ENCODE data around the gene RAB33B.
"Not testable (repeated sequence)": the region's sequence is repeated elsewhere in the genome, so short reads cannot be mapped to it uniquely, and the experiment has no call there.

RAB33B gene

GRCh38 chr4:139454111-139455045 lies at the start of gene RAB33B:
TSS of gene RAB33B (plus strand) at chr4:139454121. CDS start at chr4:139454196, 75 bp downstream.
- no peak for DNase-seq (ENCODE audit: low read depth in 2 of 2)

DNA sequence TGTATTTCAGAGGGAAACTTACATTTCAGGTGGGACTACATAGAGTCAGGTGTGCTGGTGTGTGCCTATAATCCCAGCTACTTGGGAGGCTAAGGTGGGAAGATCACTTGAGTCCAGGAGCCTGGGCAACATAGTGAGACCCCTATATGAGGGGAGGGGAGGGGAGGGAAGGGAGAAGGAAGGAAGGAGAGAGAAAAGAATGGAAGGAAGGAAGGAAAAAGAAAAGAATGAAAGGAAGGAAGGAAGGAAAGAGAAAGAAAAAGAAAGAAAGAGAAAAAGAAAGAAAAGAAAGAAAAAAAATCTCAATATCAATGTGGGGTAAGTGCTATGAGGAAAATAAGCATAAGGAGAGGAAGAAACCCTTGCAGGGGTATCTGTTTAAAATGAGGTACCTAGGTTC lies 43.6 kb upstream of the RAB33B start:
- DNase-seq (ENCODE audit: low read depth in 2 of 2): no peak

- DNase-seq (ENCODE audit: low read depth in 2 of 2): not testable (repeated sequence)
Measured at GRCh38 chr4:139414671-139415210, 39.2 kb upstream of the RAB33B start.

DNA sequence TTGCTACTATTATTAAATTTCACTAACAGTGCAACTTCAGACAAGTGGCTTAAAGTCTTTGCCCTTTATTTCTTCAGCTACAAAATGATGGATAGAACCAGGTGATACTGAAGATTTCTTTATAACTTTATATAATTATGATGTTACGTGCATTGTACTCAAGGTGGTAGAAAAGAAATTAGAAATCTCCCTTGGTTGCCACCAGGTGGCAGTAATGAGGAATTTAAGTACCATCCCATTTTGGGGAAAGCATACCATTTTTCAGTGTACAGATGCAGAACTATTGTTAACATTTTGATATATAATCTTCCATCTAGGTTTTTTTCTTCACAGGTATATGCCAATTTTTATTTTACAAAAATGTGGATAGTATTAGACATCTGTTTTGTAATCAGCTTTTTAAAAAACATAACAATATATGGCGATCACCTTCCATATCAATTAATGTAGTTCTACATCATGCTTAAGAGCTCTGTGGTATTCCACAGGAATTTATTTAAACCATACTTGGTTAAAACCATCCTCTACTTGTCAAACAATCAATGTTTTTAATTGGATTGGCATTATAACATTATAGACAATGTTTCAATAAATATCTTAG lies 37.7 kb upstream of the RAB33B start:
- DNase-seq (ENCODE audit: low read depth in 2 of 2): no peak

- DNase-seq (ENCODE audit: low read depth in 2 of 2): no peak
Measured at GRCh38 chr4:139419388-139419914, 34.5 kb upstream of the RAB33B start.

DNA sequence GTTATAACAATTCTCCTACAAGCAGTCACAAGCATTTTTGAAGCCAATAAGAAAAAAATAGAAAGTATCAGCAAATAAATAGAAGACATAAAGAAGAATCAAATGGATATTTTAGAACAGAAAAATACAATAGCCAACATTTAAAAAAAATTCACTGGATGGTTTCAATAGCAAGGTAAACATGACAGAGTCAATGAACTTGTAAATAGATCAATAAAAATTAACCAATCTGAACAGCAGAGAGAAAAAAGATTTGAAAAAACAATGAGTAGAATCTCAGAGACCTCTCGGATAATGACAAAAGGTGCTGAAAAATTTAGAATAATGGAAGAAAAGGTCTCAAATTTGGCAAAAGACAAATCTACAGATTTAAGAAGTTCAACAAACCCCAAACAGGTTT lies 33.3 kb upstream of the RAB33B start:
- no peak for DNase-seq (ENCODE audit: low read depth in 2 of 2)

DNA sequence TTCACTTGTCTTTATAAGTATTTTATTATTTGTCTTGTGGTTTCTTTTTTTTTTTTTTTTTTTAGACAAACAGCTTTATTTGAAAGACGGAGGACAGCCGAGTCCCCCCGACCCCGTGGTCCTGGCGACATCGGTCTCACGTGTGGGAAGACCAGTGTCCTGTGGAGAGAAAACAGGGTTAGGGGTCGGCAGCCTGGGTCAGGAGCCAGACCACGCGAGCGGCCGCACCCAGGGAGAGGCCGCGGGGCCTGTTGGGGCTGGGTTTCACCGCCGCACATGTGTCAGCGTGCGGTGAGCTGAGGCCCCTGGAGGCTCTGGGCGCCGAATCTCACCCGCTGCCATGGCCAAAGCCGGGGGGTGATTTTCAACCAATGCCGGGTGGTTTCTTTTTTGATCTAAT lies 17.8 kb upstream of the RAB33B start:
- DNase-seq (ENCODE audit: low read depth in 2 of 2): no peak

- DNase-seq (ENCODE audit: low read depth in 2 of 2): no peak
Measured at GRCh38 chr4:139438141-139438540, 15.8 kb upstream of the RAB33B start.

DNA sequence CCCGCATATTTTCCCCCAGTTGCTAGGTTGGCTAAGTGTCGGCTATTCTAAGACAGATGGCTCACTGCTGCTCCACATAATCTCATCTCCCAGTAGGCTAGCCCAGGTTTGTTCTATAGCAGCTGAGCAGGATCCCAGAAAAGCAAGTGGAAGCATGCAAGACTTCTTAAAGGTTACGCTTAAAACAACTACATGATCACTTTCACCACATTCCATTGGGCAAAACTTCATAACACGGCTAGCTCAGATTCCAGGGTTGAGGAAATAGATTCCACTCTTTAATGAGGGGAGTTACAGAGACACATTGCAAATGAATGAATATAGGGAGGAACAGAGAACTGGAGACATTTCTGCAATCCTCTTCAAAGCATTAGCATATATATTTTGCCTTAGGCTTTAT lies 12.9 kb upstream of the RAB33B start:
- DNase-seq (ENCODE audit: low read depth in 2 of 2): no peak

- no peak for DNase-seq (ENCODE audit: low read depth in 2 of 2)
Measured at GRCh38 chr4:139443661-139444060, 10.3 kb upstream of the RAB33B start.

- not testable (repeated sequence) for DNase-seq (ENCODE audit: low read depth in 2 of 2)
Measured at GRCh38 chr4:139444881-139445280, 9.0 kb upstream of the RAB33B start.

GRCh38 chr4:139447078-139447477 lies 6.8 kb upstream of the RAB33B start:
- not testable (repeated sequence) for DNase-seq (ENCODE audit: low read depth in 2 of 2)

GRCh38 chr4:139450586-139450985 lies 3.3 kb upstream of the RAB33B start:
- no peak for DNase-seq (ENCODE audit: low read depth in 2 of 2)

DNA sequence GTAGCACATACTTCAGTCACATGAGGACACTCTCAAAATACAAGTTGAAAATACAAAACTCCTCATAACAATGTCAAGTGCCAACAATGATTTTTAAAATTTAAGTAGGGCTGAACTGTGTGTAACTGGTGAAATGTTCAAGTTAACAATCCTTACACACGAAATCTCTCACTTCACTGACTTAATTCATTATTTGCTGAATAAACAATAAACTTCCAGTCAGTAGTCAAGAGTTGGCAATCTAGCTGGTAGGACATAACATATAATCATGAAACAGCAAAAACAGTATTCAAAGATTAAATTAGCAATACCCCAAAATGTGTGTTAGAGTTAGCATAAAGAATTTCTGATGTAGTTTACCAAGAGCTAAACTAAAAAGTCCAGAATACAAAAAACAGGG lies 1.9 kb upstream of the RAB33B start:
- no peak for DNase-seq (ENCODE audit: low read depth in 2 of 2)

GRCh38 chr4:139453041-139453370 lies 915 bp upstream of the RAB33B start:
- DNase-seq (ENCODE audit: low read depth in 2 of 2): peak in 1 of 2 donors; percentile 50

DNA sequence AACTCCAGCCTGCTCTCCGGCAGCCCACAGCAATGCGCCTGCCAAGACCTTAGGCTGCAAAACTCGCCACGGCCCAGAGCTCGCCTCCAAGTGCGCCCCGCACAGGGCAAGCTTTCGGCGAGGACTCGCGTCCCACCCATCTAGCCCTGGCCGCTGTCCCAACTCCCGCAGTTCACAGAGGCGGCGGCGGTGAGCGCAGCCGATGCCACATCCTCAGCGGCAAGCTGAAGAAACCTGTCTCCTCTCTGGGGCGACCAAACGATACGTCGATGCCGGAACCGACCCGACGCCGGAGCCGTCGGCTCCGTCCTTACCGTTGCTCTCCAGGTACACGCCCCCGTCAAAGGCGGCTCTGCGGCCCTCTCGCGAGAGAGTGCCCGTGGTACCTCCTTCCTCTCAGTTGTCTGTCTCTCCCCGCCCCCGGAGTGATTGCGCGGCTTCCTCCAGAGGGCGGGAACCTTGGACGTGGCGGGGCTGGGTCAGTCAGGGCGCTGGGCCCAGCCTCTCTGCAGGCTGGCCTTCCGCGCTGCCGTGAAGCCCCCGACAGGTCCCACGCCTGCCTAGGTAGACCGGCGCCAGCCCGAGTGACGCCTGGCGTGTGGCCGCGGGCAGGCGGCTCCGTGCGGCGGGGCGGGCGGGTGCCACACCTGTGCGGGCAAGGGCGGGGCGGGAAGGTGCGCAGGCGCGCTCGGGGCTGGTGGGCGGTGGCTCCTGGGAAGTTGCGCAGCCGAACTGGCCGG lies 380 bp upstream of the RAB33B start:
- peak; percentile 90 for DNase-seq (ENCODE audit: low read depth in 2 of 2)

- no peak for DNase-seq (ENCODE audit: low read depth in 2 of 2)
Measured at GRCh38 chr4:139455126-139455538, 1.2 kb downstream of the RAB33B start.

GRCh38 chr4:139457318-139457717 lies 3.4 kb downstream of the RAB33B start:
- no peak for DNase-seq (ENCODE audit: low read depth in 2 of 2)

DNA sequence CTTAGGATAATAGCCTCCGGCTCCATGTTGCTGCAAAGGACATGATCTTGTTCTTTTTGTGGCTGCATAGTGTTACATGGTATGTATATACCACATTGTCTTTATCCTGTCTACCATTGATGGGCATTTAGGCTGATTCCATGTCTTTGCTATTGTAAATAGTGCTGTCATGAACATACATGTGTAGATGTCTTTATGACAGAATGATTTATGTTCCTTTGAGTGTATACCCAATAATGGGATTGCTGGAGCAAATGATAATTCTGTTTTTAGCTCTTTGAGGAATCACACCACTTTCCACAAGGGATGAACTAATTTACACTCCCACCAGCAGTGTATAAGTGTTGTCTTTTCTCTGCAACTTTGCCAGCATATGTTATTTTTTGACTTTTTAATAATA lies 4.6 kb downstream of the RAB33B start:
- no peak for DNase-seq (ENCODE audit: low read depth in 2 of 2)

DNA sequence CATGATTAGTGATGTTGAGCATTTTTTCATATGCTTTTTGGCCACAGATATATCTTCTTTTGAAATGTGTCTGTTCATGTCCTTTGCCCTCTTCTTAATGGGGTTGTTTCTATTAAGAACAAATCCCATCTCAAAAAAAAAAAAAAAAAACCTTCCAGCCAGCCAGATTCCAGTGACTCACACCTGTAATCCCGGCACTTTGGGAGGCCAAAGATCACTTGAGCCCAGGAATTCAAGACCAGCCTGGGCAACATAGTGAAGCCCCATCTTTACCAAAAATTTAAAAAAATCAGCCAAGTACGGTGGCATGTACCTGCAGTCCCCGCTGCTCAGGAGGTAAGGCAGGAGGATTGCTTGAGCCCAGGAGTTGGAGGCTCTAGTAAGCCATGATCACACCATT lies 5.1 kb downstream of the RAB33B start:
- DNase-seq (ENCODE audit: low read depth in 2 of 2): no peak

GRCh38 chr4:139460565-139460964 lies 6.6 kb downstream of the RAB33B start:
- no peak for DNase-seq (ENCODE audit: low read depth in 2 of 2)

DNA sequence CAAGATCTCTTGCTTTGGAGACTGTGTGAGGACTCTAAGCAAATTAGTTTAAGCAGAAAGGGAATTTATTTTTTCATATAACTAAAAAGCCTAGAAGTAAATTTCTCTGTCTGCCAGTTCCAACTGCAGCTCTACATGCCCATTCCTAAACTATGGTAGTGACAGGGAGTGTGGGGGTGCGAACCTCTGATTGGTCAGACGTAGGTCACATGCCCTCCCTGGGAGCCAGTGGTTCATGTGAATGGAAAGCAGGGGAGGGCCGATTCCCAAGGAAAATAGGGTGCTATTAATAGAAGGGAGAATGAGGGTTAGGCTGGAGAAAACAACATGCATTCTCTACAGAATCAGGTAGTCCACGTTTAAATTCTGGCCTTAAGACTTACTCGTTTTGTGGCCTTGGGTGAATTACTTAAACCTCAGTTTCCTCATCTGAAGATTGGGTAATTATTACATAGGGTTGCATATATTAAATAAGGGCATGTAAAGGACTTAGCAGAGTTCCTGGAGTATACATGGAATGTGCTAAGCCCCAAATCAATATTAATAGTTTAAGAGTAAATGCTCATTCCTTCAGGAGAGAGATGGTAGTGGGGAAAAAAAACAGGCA lies 7.2 kb downstream of the RAB33B start:
- DNase-seq (ENCODE audit: low read depth in 2 of 2): no peak
